ENCODE measurements around the gene RBFOX2.

DNA sequence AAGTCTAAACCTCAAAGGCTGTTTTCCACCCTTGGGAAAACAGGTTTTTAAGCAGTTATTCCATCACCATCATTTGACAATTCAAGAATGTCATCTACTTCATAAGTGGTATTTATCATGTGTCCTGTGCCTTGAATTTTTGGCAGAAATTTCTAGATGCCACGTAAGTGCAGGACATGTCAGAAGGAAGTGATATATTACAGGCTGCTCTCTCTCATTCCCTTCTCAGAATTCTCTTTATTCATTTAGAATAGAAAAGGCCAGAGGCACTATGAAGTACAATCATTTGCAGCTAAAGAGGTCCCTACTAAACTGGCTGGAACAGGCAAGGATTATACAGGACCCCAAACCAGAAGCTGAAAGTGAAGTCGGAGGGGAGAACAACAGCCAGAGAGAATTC, 11.9 kb downstream of the RBFOX2 start:
- no peak for TF ChIP-seq CTCF (IDR thresholded peaks at IDR 0.05)
- no peak for TF ChIP-seq POLR2A (IDR thresholded peaks at IDR 0.05)

Data from breast epithelium (tissue), 3 donors.